Measurements from ENCODE around the gene MICAL3. TPM values are rescaled to one million over a fixed set of nuclear protein-coding genes. Genes with fewer than 3 reads are reported as not detected.

MICAL3 gene
- polyA plus RNA-seq, 3 donors = 0.23 to 0.84 TPM; not detected in 1

DNA sequence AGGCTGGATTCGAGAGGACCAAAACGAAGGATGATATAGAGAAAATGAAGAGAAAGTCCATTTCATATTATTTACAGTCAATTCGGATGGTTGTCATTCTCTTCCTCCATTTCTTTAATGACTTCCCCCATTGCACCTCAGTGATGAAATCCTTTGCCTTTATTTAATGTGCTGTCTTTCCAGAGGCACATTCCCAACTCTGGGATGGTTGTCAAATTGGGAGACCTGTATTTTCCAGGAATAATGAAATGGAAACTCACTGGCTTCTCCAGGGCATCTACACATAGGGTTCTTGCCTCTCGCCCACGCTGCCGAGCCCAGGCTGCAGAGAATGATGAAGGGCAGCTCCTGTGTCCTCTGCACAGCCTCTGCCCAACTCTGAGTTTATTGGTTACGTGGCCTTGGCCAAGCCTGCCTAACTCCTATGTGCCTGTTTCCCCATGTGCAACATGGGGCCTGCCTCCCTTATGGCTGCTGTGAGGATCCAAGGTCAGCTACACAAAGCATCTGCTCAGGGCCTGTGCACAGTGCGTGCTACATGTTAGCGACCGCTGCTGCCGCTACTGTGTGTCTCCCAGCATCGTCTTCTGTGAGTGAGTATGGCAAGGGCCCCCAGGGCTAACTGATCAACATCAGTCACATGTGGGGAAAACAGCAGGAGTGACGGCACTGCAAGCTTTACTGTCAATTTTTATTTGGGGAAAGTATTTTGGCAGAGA lies 168.6 kb downstream of the MICAL3 start:
- no peak overlapping the region for H3K4me3 ChIP-seq (replicated peaks in 1 of 3; ENCODE audit: low read depth in 2 of 3, low read length in 3 of 3)
- H3K4me1 ChIP-seq (ENCODE audit: control insufficient read depth in 1 of 2, insufficient read depth in 2 of 2, low read length in 2 of 2) = no peaks in the 10 kb centered on the region

DNA sequence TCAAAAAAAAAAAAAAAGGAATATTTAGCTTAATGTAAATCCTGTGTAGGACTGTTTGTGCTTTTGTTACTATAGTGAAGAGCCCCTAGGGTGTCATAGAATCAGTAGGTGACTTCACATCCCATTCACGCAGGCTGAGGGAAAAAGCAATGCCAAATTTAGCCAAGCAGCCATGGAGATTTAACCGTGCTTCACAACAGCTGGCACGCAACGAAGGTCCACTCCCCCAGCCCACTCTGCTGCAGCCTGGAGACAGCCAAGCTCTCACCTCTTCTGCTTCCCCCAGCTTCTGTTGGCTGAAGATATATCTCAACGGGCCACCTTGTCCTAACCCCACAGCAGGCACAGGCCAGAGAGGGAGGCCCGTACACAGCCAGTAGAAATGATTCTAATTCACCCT lies 171.3 kb downstream of the MICAL3 start:
- H3K4me1 ChIP-seq (ENCODE audit: control insufficient read depth in 1 of 2, insufficient read depth in 2 of 2, low read length in 2 of 2) = no peaks in the 10 kb centered on the region
- Mint-ChIP-seq H3K36me3 (no peaks in the 10 kb centered on the region), H3K4me1 (no peaks in the 10 kb centered on the region), H3K27me3 (ENCODE audit: low read depth in 3 of 3) (no peaks in the 10 kb centered on the region), H3K27ac (no peak overlapping the region), H3K9me3 (no peaks in the 10 kb centered on the region), H3K4me3 (no peak overlapping the region)
- 96% methylated on average over 5 of the region's 6 CpGs for WGBS (ENCODE audit: insufficient coverage)
- H3K4me2 ChIP-seq (replicated peaks; ENCODE audit: extremely low read depth, low read length, poor library complexity, severe bottlenecking) = no peak overlapping the region
- TF ChIP-seq, protein P1, sequence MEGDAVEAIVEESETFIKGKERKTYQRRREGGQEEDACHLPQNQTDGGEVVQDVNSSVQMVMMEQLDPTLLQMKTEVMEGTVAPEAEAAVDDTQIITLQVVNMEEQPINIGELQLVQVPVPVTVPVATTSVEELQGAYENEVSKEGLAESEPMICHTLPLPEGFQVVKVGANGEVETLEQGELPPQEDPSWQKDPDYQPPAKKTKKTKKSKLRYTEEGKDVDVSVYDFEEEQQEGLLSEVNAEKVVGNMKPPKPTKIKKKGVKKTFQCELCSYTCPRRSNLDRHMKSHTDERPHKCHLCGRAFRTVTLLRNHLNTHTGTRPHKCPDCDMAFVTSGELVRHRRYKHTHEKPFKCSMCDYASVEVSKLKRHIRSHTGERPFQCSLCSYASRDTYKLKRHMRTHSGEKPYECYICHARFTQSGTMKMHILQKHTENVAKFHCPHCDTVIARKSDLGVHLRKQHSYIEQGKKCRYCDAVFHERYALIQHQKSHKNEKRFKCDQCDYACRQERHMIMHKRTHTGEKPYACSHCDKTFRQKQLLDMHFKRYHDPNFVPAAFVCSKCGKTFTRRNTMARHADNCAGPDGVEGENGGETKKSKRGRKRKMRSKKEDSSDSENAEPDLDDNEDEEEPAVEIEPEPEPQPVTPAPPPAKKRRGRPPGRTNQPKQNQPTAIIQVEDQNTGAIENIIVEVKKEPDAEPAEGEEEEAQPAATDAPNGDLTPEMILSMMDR (IDR thresholded peaks at IDR 0.05) = no peak
- H3K9ac ChIP-seq (ENCODE audit: insufficient read depth, low read length, poor library complexity, severe bottlenecking) = no peak overlapping the region
- no peaks in the 10 kb centered on the region for H3K9me3 ChIP-seq (replicated peaks in 1 of 2; ENCODE audit: control insufficient read depth in 1 of 2, insufficient read depth in 1 of 2, low read length in 2 of 2)
- H4K20me1 ChIP-seq (ENCODE audit: insufficient read depth, low read length) = no peaks in the 10 kb centered on the region
- H3K79me2 ChIP-seq (ENCODE audit: insufficient read depth, low read length) = no peaks in the 10 kb centered on the region
- no peak overlapping the region for H3K27ac ChIP-seq (ENCODE audit: low read depth in 1 of 2, low read length in 2 of 2)
- no peak for DNase-seq
- H2AFZ ChIP-seq (ENCODE audit: insufficient read depth, low read depth, low read length, poor library complexity, severe bottlenecking) = no peak overlapping the region
- no peak overlapping the region for H3K4me3 ChIP-seq (replicated peaks in 1 of 3; ENCODE audit: low read depth in 2 of 3, low read length in 3 of 3)
- H3K36me3 ChIP-seq (replicated peaks in 1 of 2; ENCODE audit: control insufficient read depth in 1 of 2, insufficient read depth in 2 of 2, low read length in 2 of 2) = no peaks in the 10 kb centered on the region
- H3K27me3 ChIP-seq (ENCODE audit: control insufficient read depth in 2 of 2, insufficient read depth in 2 of 2, low read length in 2 of 2) = no peaks in the 10 kb centered on the region
- intact Hi-C loops (cut with micrococcal nuclease) = no loop called here

More for the DNA sequence above, 168.6 kb downstream of the MICAL3 start:
- Histone ChIP-seq H4K20me1 (ENCODE audit: insufficient read depth, low read length) (no peaks in the 10 kb centered on the region), H3K4me2 (replicated peaks; ENCODE audit: extremely low read depth, low read length, poor library complexity, severe bottlenecking) (no peak overlapping the region), H3K9ac (ENCODE audit: insufficient read depth, low read length, poor library complexity, severe bottlenecking) (no peak overlapping the region), H3K9me3 (replicated peaks in 1 of 2; ENCODE audit: control insufficient read depth in 1 of 2, insufficient read depth in 1 of 2, low read length in 2 of 2) (no peaks in the 10 kb centered on the region), H2AFZ (ENCODE audit: insufficient read depth, low read depth, low read length, poor library complexity, severe bottlenecking) (no peak overlapping the region), H3K27ac (ENCODE audit: low read depth in 1 of 2, low read length in 2 of 2) (no peak overlapping the region), H3K36me3 (replicated peaks in 1 of 2; ENCODE audit: control insufficient read depth in 1 of 2, insufficient read depth in 2 of 2, low read length in 2 of 2) (no peaks in the 10 kb centered on the region), H3K79me2 (ENCODE audit: insufficient read depth, low read length) (no peaks in the 10 kb centered on the region), H3K27me3 (ENCODE audit: control insufficient read depth in 2 of 2, insufficient read depth in 2 of 2, low read length in 2 of 2) (no peaks in the 10 kb centered on the region)
- DNase-seq = no peak
- intact Hi-C loops (cut with micrococcal nuclease) = no loop called here
- H3K27me3 Mint-ChIP-seq (ENCODE audit: low read depth in 3 of 3) = peaks cover 0 to 2% (median 0%) of the 10 kb centered on the region in 3 donors
- no peak overlapping the region for H3K4me3 Mint-ChIP-seq
- no peaks in the 10 kb centered on the region for H3K4me1 Mint-ChIP-seq
- 91% methylated on average over 9 of the region's 13 CpGs for WGBS (ENCODE audit: insufficient coverage)
- no peak overlapping the region for H3K27ac Mint-ChIP-seq
- no peaks in the 10 kb centered on the region for H3K9me3 Mint-ChIP-seq
- no peaks in the 10 kb centered on the region for H3K36me3 Mint-ChIP-seq
- TF ChIP-seq, protein P1 (IDR thresholded peaks at IDR 0.05) = no peak

Measured in CD14-positive monocyte (primary cell).